Right atrium auricular region (tissue), 2 donors: ENCODE data around the gene ACAP3. TPM values are rescaled to one million over a fixed set of nuclear protein-coding genes. Genes with fewer than 3 reads are reported as not detected.

ENCODE experiments used
- DNase-seq: peaks from one replicate; pipeline ENCODE4 v3.0.0-alpha.2; 2019; ENCODE audit warnings: low spot score
- H3K27ac ChIP-seq, 2 donors: fragments of 200-600 bp; sonication (generic); 1 replicate in 1 of 2; 2 replicates in 1 of 2; pipeline ENCODE4 v1.5.1; 2016 to 2019
- H3K27me3 ChIP-seq, 2 donors: fragments of 200-600 bp; sonication (generic); one replicate each; pipeline versions ENCODE4 v1.5.1 to v1.6.0; 2017 to 2019
- H3K36me3 ChIP-seq: fragments of 200-600 bp; sonication (generic); one replicate; pipeline ENCODE4 v1.5.1; 2016
- H3K4me1 ChIP-seq, 2 donors: fragments of 200-600 bp; sonication (generic); one replicate each; pipeline versions ENCODE4 v1.5.1 to v1.6.0; 2017 to 2019
- H3K4me3 ChIP-seq, 2 donors: fragments of 200-600 bp; sonication (generic); 1 replicate in 1 of 2; 2 replicates in 1 of 2; pipeline ENCODE4 v1.5.1; 2017 to 2019; ENCODE audit warnings: mild to moderate bottlenecking in 1 of 2, moderate library complexity in 1 of 2
- H3K9me3 ChIP-seq, 2 donors: fragments of 200-600 bp; sonication (generic); one replicate each; pipeline ENCODE4 v1.5.1; 2019
- CTCF ChIP-seq, 2 donors: fragments of 200-600 bp; sonication (generic); IDR thresholded peaks; one replicate each; pipeline ENCODE4 v1.5.1; 2019; ENCODE audit warnings: antibody characterized with exemption in 2 of 2
- total RNA-seq, 2 donors: library from RNA; depleted of rRNA; stranded (reverse); fragments of >200 nt; gene quantifications; one replicate each; pipeline ENCODE4 v1.1.0, GENCODE V29; 2016

ACAP3 gene
- total RNA-seq, 2 donors from 2014 or later, result 19.5 to 20.4 TPM

- peaks cover 0 to 19% of the 10 kb centered on the region in 2 donors for H3K4me1 ChIP-seq
These were observed 5.0 kb upstream of the ACAP3 start for GRCh38 chr1:1312450-1313314.

GRCh38 chr1:1311107-1312104 lies 3.7 kb upstream of the ACAP3 start:
- H3K27me3 ChIP-seq, result no peaks in the 10 kb centered on the region
- H3K4me3 ChIP-seq, result no peak overlapping the region
- peaks cover 0 to 24% of the 10 kb centered on the region in 2 donors for H3K4me1 ChIP-seq
- TF ChIP-seq CTCF (IDR thresholded peaks at IDR 0.05), result no peak
- H3K27ac ChIP-seq, result no peak overlapping the region
- no peak for DNase-seq
- H3K9me3 ChIP-seq, result no peaks in the 10 kb centered on the region
- H3K36me3 ChIP-seq, result peaks cover 48% of the 10 kb centered on the region

More at GRCh38 chr1:1312450-1313314, 5.0 kb upstream of the ACAP3 start:
- H3K27ac ChIP-seq, result no peak overlapping the region
- H3K9me3 ChIP-seq, result no peaks in the 10 kb centered on the region
- H3K36me3 ChIP-seq, result peaks cover 55% of the 10 kb centered on the region
- DNase-seq, result no peak
- no peak overlapping the region for H3K4me3 ChIP-seq
- H3K27me3 ChIP-seq, result no peaks in the 10 kb centered on the region
- TF ChIP-seq CTCF (IDR thresholded peaks at IDR 0.05), result no peak

- no peak for DNase-seq
- Histone ChIP-seq H3K9me3 (no peaks in the 10 kb centered on the region), H3K36me3 (peaks cover 43% of the 10 kb centered on the region), H3K27ac (no peak overlapping the region), H3K27me3 (no peaks in the 10 kb centered on the region), H3K4me1 (peaks cover 0 to 32% of the 10 kb centered on the region in 2 donors), H3K4me3 (no peak overlapping the region)
- TF ChIP-seq CTCF (IDR thresholded peaks at IDR 0.05), result no peak
These were observed 2.8 kb upstream of the ACAP3 start for GRCh38 chr1:1310476-1311053.

GRCh38 chr1:1310109-1310385 lies 2.3 kb upstream of the ACAP3 start:
- TF ChIP-seq CTCF (IDR thresholded peaks at IDR 0.05), result no peak
- peaks cover 0 to 37% of the 10 kb centered on the region in 2 donors for H3K4me1 ChIP-seq
- peaks cover 39% of the 10 kb centered on the region for H3K36me3 ChIP-seq

GRCh38 chr1:1309251-1310108 lies 1.8 kb upstream of the ACAP3 start:
- Histone ChIP-seq H3K27ac (peak overlapping the region; percentile 95), H3K4me1 (peaks cover 0 to 43% of the 10 kb centered on the region in 2 donors), H3K27me3 (no peaks in the 10 kb centered on the region), H3K9me3 (no peaks in the 10 kb centered on the region), H3K36me3 (peaks cover 33% of the 10 kb centered on the region), H3K4me3 (peak overlapping the region; percentile 67 to 90)
- TF ChIP-seq CTCF (IDR thresholded peaks at IDR 0.05), result no peak
- DNase-seq, result no peak

More at GRCh38 chr1:1310109-1310385, 2.3 kb upstream of the ACAP3 start:
- no peaks in the 10 kb centered on the region for H3K9me3 ChIP-seq
- H3K27ac ChIP-seq, result peak overlapping the region in 1 of 2 donors; percentile 95
- H3K27me3 ChIP-seq, result no peaks in the 10 kb centered on the region
- no peak overlapping the region for H3K4me3 ChIP-seq
- DNase-seq, result no peak
